Hematopoietic multipotent progenitor cell treated with erythropoietin and hydrocortisone succinate and interleukin-3 and kit ligand, for 17 days (in vitro differentiated cells): ENCODE results near the gene USO1.

Experiments
- DNase-seq: peaks from one replicate; pipeline ENCODE4 v3.0.0-alpha.2; 2015; ENCODE audit warnings: low spot score

Gene USO1

GRCh38 chr4:75844151-75844662 lies 119.8 kb downstream of the USO1 start:
- DNase-seq, result no peak

- no peak for DNase-seq
These were observed 121.6 kb downstream of the USO1 start for GRCh38 chr4:75845992-75846391.

GRCh38 chr4:75848171-75848760 lies 123.9 kb downstream of the USO1 start:
- peak; percentile 74 for DNase-seq

GRCh38 chr4:75848891-75849290 lies 124.5 kb downstream of the USO1 start:
- no peak for DNase-seq

- DNase-seq, result no peak
These were observed 125.1 kb downstream of the USO1 start for GRCh38 chr4:75849461-75849860.

GRCh38 chr4:75858721-75859120 lies 134.3 kb downstream of the USO1 start:
- DNase-seq, result no peak

GRCh38 chr4:75860606-75861005 lies 136.2 kb downstream of the USO1 start:
- DNase-seq, result no peak
